ENCODE data around the gene ERFL. TPM values are rescaled to one million over a fixed set of nuclear protein-coding genes. Genes with fewer than 3 reads are reported as not detected.

The ERFL gene
- total and polyA plus RNA-seq, 10 donors = 0.46 to 3.0 (median 2.1) TPM

- H3K27me3 ChIP-seq (replicated peaks in 1 of 7) = peaks cover 0 to 23% (median 18%) of the 10 kb centered on the region in 7 donors
- TF ChIP-seq CTCF (IDR thresholded peaks at IDR 0.05 in 8 of 11, conservative IDR thresholded peaks at IDR 0.05 in 3 of 11) (no peak), POLR2AphosphoS5 (IDR thresholded peaks at IDR 0.05) (no peak), POLR2A (IDR thresholded peaks at IDR 0.05) (no peak)
- peaks cover 17 to 70% (median 50%) of the 10 kb centered on the region in 6 donors for H3K4me1 ChIP-seq
- intact Hi-C loops (cut with DNase I; ENCODE audit: low total_unique reads) = no loop called here
- no peaks in the 10 kb centered on the region for H3K36me3 ChIP-seq
- peak overlapping the region; percentile 60 to 88 (median 76) for H3K27ac ChIP-seq
- peak; percentile 63 for DNase-seq
- H3K9me3 ChIP-seq = no peaks in the 10 kb centered on the region
- H3K4me3 ChIP-seq = no peak overlapping the region
- WGBS, 5 donors = 55 to 68% (median 61%) methylated on average over 2 of the region's 2 CpGs
Observed at GRCh38 chr19:41944336-41944735, 16.1 kb upstream of the ERFL start.

GRCh38 chr19:41941410-41942202 lies 13.4 kb upstream of the ERFL start:
- Histone ChIP-seq H3K9me3 (no peaks in the 10 kb centered on the region), H3K4me1 (peaks cover 14 to 78% (median 50%) of the 10 kb centered on the region in 6 donors), H3K36me3 (no peaks in the 10 kb centered on the region), H3K4me3 (no peak overlapping the region), H3K27me3 (replicated peaks in 1 of 7) (peaks cover 0 to 38% (median 18%) of the 10 kb centered on the region in 7 donors), H3K27ac (peak overlapping the region in 3 of 8 donors; percentile 65 to 84 (median 77))
- intact Hi-C loops (cut with DNase I; ENCODE audit: low total_unique reads) = no loop called here
- DNase-seq = no peak
- WGBS, 5 donors = 75 to 89% (median 84%) methylated on average over 8 to 9 of the region's 9 CpGs
- TF ChIP-seq CTCF (IDR thresholded peaks at IDR 0.05 in 8 of 11, conservative IDR thresholded peaks at IDR 0.05 in 3 of 11) = no peak

GRCh38 chr19:41940731-41941409 lies 12.6 kb upstream of the ERFL start:
- peak; percentile 77 for DNase-seq
- H3K27ac ChIP-seq = peak overlapping the region in 5 of 8 donors; percentile 33 to 84 (median 65)
- peaks cover 0 to 43% (median 20%) of the 10 kb centered on the region in 7 donors for H3K27me3 ChIP-seq (replicated peaks in 1 of 7)
- H3K36me3 ChIP-seq = no peaks in the 10 kb centered on the region
- intact Hi-C loops (cut with DNase I; ENCODE audit: low total_unique reads) = no loop called here
- H3K4me3 ChIP-seq = peak overlapping the region; percentile 25 to 71 (median 38)
- H3K9me3 ChIP-seq = no peaks in the 10 kb centered on the region
- WGBS, 5 donors = 4 to 10% (median 9%) methylated on average over 40 to 52 of the region's 53 CpGs
- H3K4me1 ChIP-seq = peaks cover 6 to 78% (median 43%) of the 10 kb centered on the region in 6 donors
- TF ChIP-seq POLR2A (IDR thresholded peaks at IDR 0.05) (no peak), CTCF (IDR thresholded peaks at IDR 0.05 in 8 of 11, conservative IDR thresholded peaks at IDR 0.05 in 3 of 11) (peak in 1 of 11 experiments; percentile 12)
